ENCODE results near the gene RCN2.
"Not testable (repeated sequence)": the region's sequence is repeated elsewhere in the genome, so short reads cannot be mapped to it uniquely, and the experiment has no call there.

Gene RCN2

GRCh38 chr15:76931397-76932134 is at the start of gene RCN2:
TSS of gene RCN2 (plus strand) at chr15:76931749. CDS start at chr15:76931842, 93 bp downstream.
- peak; percentile 69 for DNase-seq

- no peak for DNase-seq
Measured at GRCh38 chr15:76885212-76885611, 46.3 kb upstream of the RCN2 start.

GRCh38 chr15:76887280-76888141 is 44.0 kb upstream of the RCN2 start:
- not testable (repeated sequence) for DNase-seq

GRCh38 chr15:76892836-76893235 is 38.7 kb upstream of the RCN2 start:
- DNase-seq, result not testable (repeated sequence)

- DNase-seq, result no peak
Measured at GRCh38 chr15:76894174-76894573, 37.4 kb upstream of the RCN2 start.

GRCh38 chr15:76898102-76898501 is 33.4 kb upstream of the RCN2 start:
- no peak for DNase-seq

- DNase-seq, result not testable (repeated sequence)
Measured at GRCh38 chr15:76899176-76899930, 32.2 kb upstream of the RCN2 start.

- DNase-seq, result not testable (repeated sequence)
Measured at GRCh38 chr15:76899931-76900310, 31.6 kb upstream of the RCN2 start.

GRCh38 chr15:76901965-76902364 is 29.6 kb upstream of the RCN2 start:
- no peak for DNase-seq

GRCh38 chr15:76903251-76903681 is 28.3 kb upstream of the RCN2 start:
- no peak for DNase-seq

- DNase-seq, result no peak
Measured at GRCh38 chr15:76904461-76905012, 27.0 kb upstream of the RCN2 start.

- peak; percentile 64 for DNase-seq
Measured at GRCh38 chr15:76905013-76905839, 26.3 kb upstream of the RCN2 start, which contains the start of gene SCAPER. TSS of gene SCAPER (minus strand) at chr15:76905340. CDS start at chr15:76883817, 21,523 bp downstream.

- DNase-seq, result no peak
Measured at GRCh38 chr15:76905855-76906254, 25.7 kb upstream of the RCN2 start.

- DNase-seq, result no peak
Measured at GRCh38 chr15:76912430-76912829, 19.1 kb upstream of the RCN2 start.

- DNase-seq, result no peak
Measured at GRCh38 chr15:76913737-76914136, 17.8 kb upstream of the RCN2 start.

GRCh38 chr15:76916369-76916768 is 15.2 kb upstream of the RCN2 start:
- no peak for DNase-seq

GRCh38 chr15:76928201-76928600 is 3.3 kb upstream of the RCN2 start:
- no peak for DNase-seq

GRCh38 chr15:76929011-76929760 is 2.4 kb upstream of the RCN2 start:
- no peak for DNase-seq

GRCh38 chr15:76930831-76931396 is 635 bp upstream of the RCN2 start:
- DNase-seq, result no peak

- no peak for DNase-seq
Measured at GRCh38 chr15:76932135-76932966, 802 bp downstream of the RCN2 start.

Data from cortex of kidney (tissue), 1 donor.